Measurements from ENCODE around the gene MAPK13. TPM values are rescaled to one million over a fixed set of nuclear protein-coding genes. Genes with fewer than 3 reads are reported as not detected.
A peak's percentile ranks its signal among the peaks of the same experiment; 100 is the strongest.
"Not testable (repeated sequence)": the region's sequence is repeated elsewhere in the genome, so short reads cannot be mapped to it uniquely, and the experiment has no call there.

MAPK13 gene
- total RNA-seq: 10 to 100 TPM; 39.4 to 52.1 (median 49.9) TPM
- 21.0 TPM for total RNA-seq (2013)

DNA sequence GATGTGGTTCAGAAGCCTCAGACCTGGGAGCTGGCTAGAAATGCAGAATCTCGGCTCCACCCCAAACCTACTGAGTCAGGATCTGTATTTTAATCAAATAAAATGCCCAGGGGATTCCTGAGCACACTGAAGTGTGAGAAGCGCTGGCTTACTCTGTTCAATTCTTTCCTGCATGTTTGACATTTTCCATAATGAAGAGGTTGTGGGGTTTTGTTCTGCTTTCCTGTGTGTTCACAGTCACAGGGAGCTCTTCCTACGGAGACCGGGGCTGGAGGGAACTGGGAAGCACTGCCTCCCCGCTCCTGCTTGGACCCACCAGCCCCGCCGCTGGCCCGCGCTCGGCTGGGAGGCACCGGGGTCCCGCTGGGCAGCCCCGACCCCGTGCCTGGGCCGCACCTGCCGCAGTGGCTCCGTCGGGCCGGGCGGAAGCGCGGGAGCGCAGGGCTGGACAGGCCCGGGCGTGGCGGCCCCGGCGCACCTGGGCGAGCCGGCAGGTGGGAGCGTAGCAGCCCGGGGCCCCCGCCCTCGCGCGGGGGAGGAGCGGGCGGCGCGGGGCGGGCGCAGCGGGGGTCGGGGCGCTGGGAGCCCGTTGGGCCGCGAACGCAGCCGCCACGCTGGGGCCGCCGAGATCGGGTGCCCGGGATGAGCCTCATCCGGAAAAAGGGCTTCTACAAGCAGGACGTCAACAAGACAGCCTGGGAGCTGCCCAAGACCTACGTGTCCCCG is at the start of gene MAPK13:
MAPK13 (plus strand) TSS at position 573 of the 726 bp plus-strand sequence; CDS start at position 643, 70 bp downstream.
- WGBS (ENCODE audit: insufficient coverage): 3% methylated on average over 59 of the region's 59 CpGs

GRCh38 chr6:36082318-36082717 is 48.0 kb upstream of the MAPK13 start:
- Mint-ChIP-seq H3K27ac (peak overlapping the region in 1 of 2 donors; percentile 50), H3K4me1 (peaks cover 16 to 28% of the 10 kb centered on the region in 2 donors), H3K27me3 (ENCODE audit: low read depth in 2 of 2) (no peaks in the 10 kb centered on the region), H3K36me3 (peaks cover 50% of the 10 kb centered on the region), H3K4me3 (no peak overlapping the region), H3K9me3 (no peaks in the 10 kb centered on the region)
- no peaks in the 10 kb centered on the region for H3K4me1 ChIP-seq (ENCODE audit: control insufficient read depth, insufficient read depth, low read length)
- TF ChIP-seq, protein P1, sequence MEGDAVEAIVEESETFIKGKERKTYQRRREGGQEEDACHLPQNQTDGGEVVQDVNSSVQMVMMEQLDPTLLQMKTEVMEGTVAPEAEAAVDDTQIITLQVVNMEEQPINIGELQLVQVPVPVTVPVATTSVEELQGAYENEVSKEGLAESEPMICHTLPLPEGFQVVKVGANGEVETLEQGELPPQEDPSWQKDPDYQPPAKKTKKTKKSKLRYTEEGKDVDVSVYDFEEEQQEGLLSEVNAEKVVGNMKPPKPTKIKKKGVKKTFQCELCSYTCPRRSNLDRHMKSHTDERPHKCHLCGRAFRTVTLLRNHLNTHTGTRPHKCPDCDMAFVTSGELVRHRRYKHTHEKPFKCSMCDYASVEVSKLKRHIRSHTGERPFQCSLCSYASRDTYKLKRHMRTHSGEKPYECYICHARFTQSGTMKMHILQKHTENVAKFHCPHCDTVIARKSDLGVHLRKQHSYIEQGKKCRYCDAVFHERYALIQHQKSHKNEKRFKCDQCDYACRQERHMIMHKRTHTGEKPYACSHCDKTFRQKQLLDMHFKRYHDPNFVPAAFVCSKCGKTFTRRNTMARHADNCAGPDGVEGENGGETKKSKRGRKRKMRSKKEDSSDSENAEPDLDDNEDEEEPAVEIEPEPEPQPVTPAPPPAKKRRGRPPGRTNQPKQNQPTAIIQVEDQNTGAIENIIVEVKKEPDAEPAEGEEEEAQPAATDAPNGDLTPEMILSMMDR (IDR thresholded peaks at IDR 0.05): no peak
- intact Hi-C loops (cut with micrococcal nuclease): no loop called here
- H3K27me3 ChIP-seq (ENCODE audit: control insufficient read depth, insufficient read depth, low read length): no peaks in the 10 kb centered on the region
- peaks cover 65% of the 10 kb centered on the region for H3K36me3 ChIP-seq (ENCODE audit: control insufficient read depth, insufficient read depth, low read length)
- no peak overlapping the region for H3K27ac ChIP-seq (ENCODE audit: low read length)
- 100% methylated on average over 1 of the region's 1 CpG for WGBS (ENCODE audit: insufficient coverage)
- ATAC-seq: no peak
- H3K9me3 ChIP-seq (ENCODE audit: control insufficient read depth, insufficient read depth, low read length): no peaks in the 10 kb centered on the region
- no peak for DNase-seq
- no peak overlapping the region for H3K4me3 ChIP-seq (ENCODE audit: low read length)

More for the DNA sequence above, at the start of gene MAPK13:
- DNase-seq (peak in 1 of 2 donors; percentile 48), ATAC-seq (peak in 1 of 3 donors; percentile 30)
- H3K27ac ChIP-seq (ENCODE audit: low read length): peak within 1 kb of the TSS; percentile 90
- TF ChIP-seq, protein P1 (IDR thresholded peaks at IDR 0.05): no peak
- Mint-ChIP-seq H3K4me3 (peak within 1 kb of the TSS; percentile 87), H3K27ac (peak within 1 kb of the TSS; percentile 85 to 93), H3K27me3 (ENCODE audit: low read depth in 2 of 2) (no peaks in the 10 kb centered on the region), H3K36me3 (no peaks in the 10 kb centered on the region), H3K4me1 (peaks cover 46 to 83% of the 10 kb centered on the region in 2 donors), H3K9me3 (no peaks in the 10 kb centered on the region)
- peak within 1 kb of the TSS; percentile 61 for H3K4me3 ChIP-seq (ENCODE audit: low read length)
- H3K4me1 ChIP-seq (ENCODE audit: control insufficient read depth, insufficient read depth, low read length): peaks cover 64% of the 10 kb centered on the region
- H3K27me3 ChIP-seq (ENCODE audit: control insufficient read depth, insufficient read depth, low read length): no peaks in the 10 kb centered on the region
- H3K36me3 ChIP-seq (ENCODE audit: control insufficient read depth, insufficient read depth, low read length): peaks cover under 1% of the 10 kb centered on the region
- intact Hi-C loops (cut with micrococcal nuclease): loop anchor here (1.0 to 2.0 kb wide), 2 partner anchors 35 to 103 kb away; partner anchors contain the start of gene MAPK14
- no peaks in the 10 kb centered on the region for H3K9me3 ChIP-seq (ENCODE audit: control insufficient read depth, insufficient read depth, low read length)

DNA sequence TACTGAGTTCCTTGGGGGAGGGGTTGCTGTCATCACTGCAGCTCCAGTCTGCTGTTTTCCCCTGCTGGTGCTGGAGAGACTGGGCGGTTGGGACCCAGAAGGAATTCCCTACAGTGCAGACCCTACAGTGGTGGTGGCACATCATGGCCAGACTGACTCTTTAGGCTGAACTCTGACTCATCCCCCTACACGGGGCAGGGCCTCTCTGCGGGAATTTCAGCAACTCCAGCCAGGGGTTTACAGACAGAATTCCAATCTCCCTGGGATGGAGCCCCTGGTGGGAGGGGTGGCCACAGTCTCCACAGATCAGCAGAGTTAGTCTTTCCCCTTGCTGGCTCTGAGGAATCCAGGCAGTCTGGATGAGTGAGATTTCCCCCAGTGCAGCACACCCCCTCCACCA is 46.9 kb upstream of the MAPK13 start:
- DNase-seq (no peak), ATAC-seq (no peak)
- H3K27ac Mint-ChIP-seq: no peak overlapping the region
- TF ChIP-seq, protein P1 (IDR thresholded peaks at IDR 0.05): no peak
- H3K9me3 Mint-ChIP-seq: no peaks in the 10 kb centered on the region
- Histone ChIP-seq H3K36me3 (ENCODE audit: control insufficient read depth, insufficient read depth, low read length) (peaks cover 53% of the 10 kb centered on the region), H3K4me1 (ENCODE audit: control insufficient read depth, insufficient read depth, low read length) (no peaks in the 10 kb centered on the region), H3K4me3 (ENCODE audit: low read length) (no peak overlapping the region), H3K27me3 (ENCODE audit: control insufficient read depth, insufficient read depth, low read length) (no peaks in the 10 kb centered on the region), H3K9me3 (ENCODE audit: control insufficient read depth, insufficient read depth, low read length) (no peaks in the 10 kb centered on the region), H3K27ac (ENCODE audit: low read length) (no peak overlapping the region)
- intact Hi-C loops (cut with micrococcal nuclease): no loop called here
- H3K4me1 Mint-ChIP-seq: peaks cover 16 to 28% of the 10 kb centered on the region in 2 donors
- peaks cover 50% of the 10 kb centered on the region for H3K36me3 Mint-ChIP-seq
- WGBS (ENCODE audit: insufficient coverage): 100% methylated on average over 3 of the region's 3 CpGs
- no peak overlapping the region for H3K4me3 Mint-ChIP-seq
- H3K27me3 Mint-ChIP-seq (ENCODE audit: low read depth in 2 of 2): no peaks in the 10 kb centered on the region

- ATAC-seq; DNase-seq; H3K4me3 Mint-ChIP-seq; H3K4me3 ChIP-seq (ENCODE audit: low read length); H3K27me3 ChIP-seq (ENCODE audit: control insufficient read depth, insufficient read depth, low read length); H3K27me3 Mint-ChIP-seq (ENCODE audit: low read depth in 2 of 2); H3K27ac ChIP-seq (ENCODE audit: low read length); H3K4me1 Mint-ChIP-seq; H3K9me3 Mint-ChIP-seq; H3K9me3 ChIP-seq (ENCODE audit: control insufficient read depth, insufficient read depth, low read length); intact Hi-C loops (cut with micrococcal nuclease); H3K4me1 ChIP-seq (ENCODE audit: control insufficient read depth, insufficient read depth, low read length): not testable (repeated sequence)
- Mint-ChIP-seq H3K27ac (peak overlapping the region; percentile 18 to 20), H3K36me3 (peaks cover 19% of the 10 kb centered on the region)
- H3K36me3 ChIP-seq (ENCODE audit: control insufficient read depth, insufficient read depth, low read length): peaks cover 30% of the 10 kb centered on the region
- whole genome bisulfite sequencing (ENCODE audit: insufficient coverage): 96% methylated on average over 5 of the region's 5 CpGs
Measured at GRCh38 chr6:36088204-36088603, 42.1 kb upstream of the MAPK13 start.

Measured in natural killer cell (primary cell).